Dedifferentiated amniotic fluid mesenchymal stem cell (primary cell): ENCODE data around the gene CIZ1.
A peak's percentile ranks its signal among the peaks of the same experiment; 100 is the strongest.

Source experiments
- DNase-seq: peaks from one replicate; pipeline ENCODE4 v3.0.0-alpha.2; 2016; ENCODE audit errors: extremely low spot score

CIZ1 gene

GRCh38 chr9:128214571-128215490 lies 23.5 kb upstream of the CIZ1 start:
- DNase-seq, result no peak

DNA sequence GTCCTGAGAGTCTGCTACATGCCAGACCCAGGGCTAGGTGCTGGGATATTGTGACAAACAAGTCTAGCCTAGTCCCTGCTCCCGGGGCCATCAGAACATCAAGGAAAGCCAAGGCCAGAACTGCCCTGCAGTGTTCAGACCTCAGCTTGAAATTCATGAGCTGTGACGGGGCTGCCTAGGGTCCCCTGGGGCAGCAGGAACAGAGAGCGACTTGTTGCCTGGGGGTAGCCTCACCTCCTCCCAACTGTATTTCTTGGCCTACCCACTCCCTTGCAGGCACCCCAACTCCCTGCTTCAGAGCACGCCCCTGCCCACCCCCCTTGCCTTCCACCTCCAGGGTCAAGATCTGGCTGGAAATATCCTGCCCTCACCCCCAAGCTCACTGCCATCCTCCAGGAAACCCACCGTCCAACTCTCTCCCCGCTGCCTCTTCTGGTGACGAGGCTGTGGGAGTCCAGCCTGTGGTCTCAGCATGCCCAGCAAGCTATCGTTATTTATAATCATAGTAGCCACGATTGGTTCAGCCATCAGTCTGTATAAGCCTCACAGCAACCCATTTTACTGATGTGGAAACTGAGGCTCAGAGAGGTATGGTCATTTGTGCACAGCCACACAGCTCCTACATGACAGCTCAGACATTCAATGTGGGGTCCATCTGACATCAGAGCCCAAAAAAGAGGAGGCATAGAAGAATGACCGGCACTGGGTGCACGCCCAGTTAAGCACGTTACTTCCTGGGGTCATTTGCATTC lies 22.6 kb upstream of the CIZ1 start:
- no peak for DNase-seq

DNA sequence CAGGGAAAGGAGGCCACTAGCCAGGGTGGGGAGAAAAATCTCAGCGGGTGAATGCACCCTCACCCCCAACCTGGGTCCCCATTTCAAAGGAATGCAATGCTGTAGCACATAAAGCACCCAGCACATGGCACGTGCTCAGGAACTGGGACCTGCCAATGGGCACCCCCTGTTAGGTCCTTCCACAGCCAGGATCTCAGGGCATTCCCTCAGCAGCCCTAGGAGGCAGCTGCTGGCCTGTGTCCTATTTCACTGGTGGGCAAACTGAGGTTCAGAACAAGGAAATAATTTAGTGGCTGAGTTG lies 20.6 kb upstream of the CIZ1 start:
- no peak for DNase-seq

DNA sequence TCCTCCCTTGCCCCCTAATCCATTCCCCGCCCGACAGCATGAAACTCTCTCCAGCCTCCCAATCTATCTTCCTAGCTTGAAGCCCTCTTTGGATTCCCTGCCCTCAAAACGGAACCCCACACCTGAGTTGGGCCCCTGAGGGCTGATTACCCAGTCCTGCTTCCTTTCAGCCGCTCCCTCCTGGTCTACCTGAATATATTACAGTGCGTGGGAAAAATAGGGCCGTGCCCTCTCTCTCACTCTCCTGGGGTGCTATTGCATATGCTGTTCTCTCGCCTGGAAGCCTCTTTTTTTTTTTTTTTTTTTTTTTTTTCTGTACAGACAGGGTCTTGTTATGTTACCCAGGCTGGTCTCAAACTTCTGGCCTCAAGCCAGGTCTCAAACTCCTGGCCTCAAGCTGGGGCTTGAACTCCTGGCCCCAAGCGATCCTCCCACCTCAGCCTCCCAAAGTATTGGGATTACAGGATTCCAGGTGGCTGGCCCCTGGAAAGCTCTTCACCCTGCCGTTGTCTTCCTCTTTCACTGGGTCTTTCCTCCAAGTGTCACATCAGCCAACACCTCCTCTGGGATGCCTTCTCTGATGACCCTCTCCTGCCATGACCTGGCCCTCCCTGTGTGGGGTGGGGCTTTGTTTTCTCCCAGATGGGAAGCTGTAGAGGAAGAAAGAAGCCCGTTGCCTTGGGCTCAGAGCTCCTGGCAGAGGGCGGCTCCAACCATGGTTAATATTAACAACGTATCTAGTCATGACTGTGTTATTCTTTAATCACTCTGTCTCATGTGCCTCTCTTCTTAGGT lies 20.0 kb upstream of the CIZ1 start:
- DNase-seq, result no peak

- DNase-seq, result no peak
Measured at GRCh38 chr9:128208946-128209669, 17.7 kb upstream of the CIZ1 start.

DNA sequence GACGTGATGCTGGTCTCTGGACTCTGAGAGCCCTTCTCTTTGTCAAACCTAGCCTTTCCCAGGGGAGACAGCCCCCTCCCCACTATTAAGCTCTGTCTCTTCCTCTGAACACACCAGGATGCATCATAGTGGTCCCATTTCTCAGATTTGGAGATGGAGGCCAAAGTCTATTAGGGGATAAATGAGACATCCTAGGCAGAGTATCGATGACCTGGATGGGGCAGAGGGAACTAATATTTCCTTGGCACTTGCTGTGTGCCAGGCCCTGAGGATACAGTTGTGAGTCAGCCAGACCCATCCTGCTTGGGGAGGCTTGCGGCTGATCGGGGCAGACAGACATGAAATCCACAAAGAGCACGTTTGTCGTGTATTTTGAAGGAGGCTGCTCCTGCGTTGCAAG lies 17.0 kb upstream of the CIZ1 start:
- no peak for DNase-seq

DNA sequence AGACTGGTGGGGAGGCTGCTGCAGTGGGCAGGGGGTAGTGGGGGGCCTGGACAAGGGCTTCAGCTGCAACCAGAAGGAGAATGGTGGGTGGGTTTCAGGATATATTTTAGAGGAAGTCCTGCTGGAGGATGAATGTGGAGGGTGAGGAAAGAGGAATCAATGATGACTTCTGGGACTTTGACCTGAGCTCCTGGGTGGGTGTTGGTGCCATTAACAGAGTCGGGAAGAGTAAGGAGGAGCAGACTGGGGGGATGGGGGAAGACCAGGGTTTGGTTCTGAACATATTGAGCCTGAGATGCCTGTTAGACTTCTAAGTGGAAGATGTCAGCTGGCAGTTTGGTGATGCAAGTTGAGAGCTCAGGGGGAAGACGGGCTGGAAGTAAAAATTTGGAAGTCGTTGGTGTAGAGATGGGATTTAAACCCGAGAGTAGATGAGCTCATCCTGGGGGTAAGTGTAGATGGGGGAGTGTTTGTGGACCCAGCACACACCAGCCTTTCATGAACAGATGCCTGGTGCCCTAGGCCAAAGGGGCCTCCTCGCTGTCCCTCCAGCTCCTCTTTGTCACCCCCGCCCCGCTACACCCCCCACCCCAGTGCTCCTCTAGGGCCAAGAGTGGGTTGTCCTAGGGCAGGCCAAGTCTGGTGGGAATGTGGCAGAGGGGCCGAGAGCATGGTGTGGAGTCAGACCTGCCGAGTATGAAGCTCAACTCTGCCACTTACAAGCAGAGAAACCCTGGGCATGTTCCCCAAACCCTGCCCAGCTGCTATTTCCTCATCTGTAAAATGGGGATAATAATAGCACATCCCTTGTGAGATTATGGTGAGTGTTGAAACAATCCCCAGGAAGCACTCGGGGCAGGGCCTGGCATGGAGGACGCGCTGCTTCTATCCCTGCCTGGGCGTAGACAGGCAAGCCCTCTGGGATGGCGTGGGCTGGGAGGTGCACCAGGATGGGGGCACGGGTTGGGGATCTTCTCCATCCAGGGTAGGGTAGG lies 15.8 kb upstream of the CIZ1 start:
- no peak for DNase-seq

GRCh38 chr9:128206484-128206883 lies 15.1 kb upstream of the CIZ1 start:
- no peak for DNase-seq

DNA sequence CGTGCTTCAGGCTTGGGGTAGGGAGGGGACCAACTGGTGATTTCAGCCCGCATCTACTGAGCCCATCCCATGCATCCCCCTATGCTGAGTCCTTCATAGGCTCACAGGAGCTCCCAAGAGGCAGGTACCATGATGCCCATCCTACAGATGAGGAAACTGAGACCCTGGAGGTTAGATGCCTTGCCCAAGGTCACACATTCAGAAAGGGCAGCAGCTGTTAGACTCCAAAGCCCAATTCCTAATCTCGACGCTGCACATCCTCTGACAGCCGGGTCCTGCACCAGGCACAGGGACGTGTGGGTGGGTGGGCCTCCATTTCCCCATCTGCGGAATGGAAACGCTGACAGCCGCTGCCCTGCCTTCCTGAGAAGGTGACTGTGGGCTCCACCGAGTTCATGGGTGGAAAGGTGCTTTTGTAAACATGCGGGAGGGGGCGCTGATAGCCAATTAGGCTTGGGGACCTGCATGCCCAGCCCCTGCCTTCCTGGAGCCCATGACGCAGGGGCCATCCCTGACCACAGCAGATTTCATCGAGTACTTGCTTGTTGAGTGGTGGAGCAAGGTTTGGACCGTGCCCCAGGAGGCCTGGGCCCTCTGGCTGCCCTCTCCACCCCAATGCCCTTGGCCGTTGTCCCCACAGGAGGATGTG lies 14.0 kb upstream of the CIZ1 start:
- DNase-seq, result no peak

DNA sequence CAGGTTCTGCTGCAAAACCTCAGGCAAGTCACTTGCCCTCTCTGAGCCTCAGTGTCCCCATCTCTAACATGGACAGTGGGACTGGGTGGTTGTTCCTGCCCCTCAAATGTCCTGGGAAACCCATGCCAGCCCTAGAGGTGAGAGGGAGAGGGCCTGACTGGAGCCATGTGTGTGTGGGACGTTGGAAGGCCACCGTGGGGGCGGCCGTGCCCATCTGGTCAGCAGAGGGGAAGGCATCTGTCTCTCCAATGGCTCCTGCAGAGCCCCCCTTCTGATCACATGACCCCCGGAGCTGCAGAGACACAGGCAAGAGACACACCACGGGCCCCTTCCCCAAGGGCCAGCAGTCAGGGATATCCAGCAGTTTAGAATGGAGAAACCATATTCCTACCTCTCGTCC lies 13.5 kb upstream of the CIZ1 start:
- no peak for DNase-seq

GRCh38 chr9:128203707-128204551 lies 12.6 kb upstream of the CIZ1 start:
- no peak for DNase-seq

DNA sequence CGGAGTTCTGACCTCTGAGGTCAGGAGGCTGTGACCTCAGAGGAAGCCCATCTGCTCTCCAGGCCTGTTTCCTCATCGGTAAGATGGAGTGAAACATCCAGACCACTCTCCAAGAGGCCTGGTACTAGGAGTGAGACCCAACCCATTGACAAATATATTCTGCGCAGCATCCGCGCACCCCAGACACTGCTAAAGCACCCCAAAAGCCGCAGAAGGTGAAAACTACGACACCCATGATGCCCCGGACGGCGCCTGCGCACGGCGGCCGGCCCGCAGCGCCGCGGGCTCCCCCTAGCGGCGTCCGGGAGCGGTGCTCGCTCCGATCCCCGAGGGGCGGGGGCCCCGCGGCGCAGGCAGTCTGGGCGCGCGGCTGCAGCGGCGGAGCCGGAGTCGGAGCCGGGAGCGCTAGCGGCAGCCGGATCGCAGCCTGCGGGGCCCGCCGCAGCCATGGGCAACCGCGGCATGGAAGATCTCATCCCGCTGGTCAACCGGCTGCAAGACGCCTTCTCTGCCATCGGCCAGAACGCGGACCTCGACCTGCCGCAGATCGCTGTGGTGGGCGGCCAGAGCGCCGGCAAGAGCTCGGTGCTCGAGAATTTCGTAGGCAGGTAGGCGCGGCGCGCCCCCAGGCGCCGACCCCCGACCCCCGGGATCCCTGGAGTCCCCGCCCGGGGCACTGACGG lies 11.8 kb upstream of the CIZ1 start, which contains the start of gene DNM1:
Gene DNM1 (plus strand): TSS at position 356 of the 683 bp plus-strand sequence. CDS start 92 bp downstream, at position 448.
- DNase-seq, result peak; percentile 17

GRCh38 chr9:128202648-128203023 lies 11.3 kb upstream of the CIZ1 start:
- no peak for DNase-seq

DNA sequence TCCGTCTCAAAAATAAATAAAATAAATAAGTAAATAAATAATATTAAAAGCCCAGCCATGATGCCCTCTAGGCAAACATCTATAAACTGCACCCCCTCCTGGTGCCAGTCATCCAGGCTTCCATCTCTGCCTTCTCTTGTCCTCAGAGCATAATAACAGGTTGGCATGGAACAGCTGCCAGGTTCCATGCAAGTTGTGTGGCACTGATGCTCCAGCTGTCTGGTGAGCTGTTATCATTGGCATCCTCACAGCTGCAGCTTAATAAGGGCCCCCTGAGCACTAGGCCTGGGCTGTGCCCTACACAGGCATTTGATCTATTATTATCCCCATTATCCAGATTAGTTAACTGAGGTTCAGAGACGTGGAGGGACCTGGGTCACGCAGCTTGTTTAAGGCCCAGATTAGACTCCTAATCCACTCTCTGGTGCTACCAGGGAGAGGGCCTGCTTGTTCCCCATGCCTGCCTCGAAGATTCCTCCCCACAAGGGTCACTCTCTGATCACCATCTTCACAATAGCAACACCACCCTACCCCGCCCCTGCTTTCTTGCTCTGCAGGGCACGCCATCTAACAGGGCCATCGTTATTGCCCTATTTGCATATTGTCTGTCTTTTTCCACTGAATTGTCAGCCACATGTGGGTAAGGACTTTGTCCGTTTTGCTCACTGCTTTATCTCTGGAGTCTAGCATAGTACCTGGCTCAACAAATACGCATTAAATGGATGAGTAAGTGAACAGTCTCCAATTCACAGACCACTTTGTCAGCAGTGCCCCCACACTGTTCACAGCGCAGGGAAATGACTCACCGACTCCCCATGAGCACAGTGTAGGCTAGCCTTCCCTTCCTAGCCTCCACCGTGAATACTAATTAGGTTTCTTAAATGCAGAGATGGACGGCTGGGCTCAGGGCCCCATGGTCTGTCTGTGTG lies 10.3 kb upstream of the CIZ1 start:
- no peak for DNase-seq

- DNase-seq, result no peak
Measured at GRCh38 chr9:128193469-128194096, 2.2 kb upstream of the CIZ1 start.

DNA sequence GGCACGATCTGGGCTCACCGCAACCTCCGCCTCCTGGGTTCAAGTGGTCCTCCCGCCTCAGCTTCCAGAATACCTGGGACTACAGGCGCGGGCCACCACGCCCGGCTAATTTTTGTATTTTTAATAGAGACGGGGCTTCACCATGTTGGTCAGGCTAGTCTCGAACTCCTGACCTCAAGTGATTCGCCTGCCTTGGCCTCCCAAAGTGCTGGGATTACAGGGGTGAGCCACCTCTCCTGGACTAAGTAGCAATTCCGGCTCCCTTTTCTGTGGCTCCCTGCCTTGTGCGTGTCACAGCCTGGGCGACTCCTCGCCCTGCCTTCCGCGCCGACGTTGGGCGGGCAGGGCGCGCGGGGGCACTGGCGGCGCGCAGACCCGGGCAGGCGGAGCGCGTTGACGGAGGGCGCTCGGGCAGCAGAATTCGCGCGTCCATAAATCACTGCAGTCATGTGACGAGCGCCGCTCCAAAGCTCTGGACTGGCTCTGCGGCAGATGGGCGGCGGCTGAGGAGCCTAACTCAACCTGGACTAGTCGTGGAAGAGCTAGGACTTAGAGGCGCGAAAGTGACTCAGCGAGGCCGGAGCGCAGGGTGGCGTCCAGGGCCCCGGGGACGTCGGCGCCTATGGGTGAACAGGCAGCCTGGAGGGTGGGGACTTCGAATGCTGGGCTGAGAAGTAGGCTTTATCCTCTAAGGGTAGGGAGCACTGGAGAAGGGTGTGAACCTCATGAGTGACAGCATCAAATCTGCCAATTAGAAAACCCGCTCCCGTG lies 1.4 kb upstream of the CIZ1 start:
- DNase-seq, result no peak
